OCI-M1 (cell line): ENCODE results near the gene NRSN2.
"Not testable (repeated sequence)": the region's sequence is repeated elsewhere in the genome, so short reads cannot be mapped to it uniquely, and the experiment has no call there.

Experiments
- DNase-seq: peaks from one replicate; lab custom pipeline; 2025; lab: John Stamatoyannopoulos, UW

NRSN2 gene

DNA sequence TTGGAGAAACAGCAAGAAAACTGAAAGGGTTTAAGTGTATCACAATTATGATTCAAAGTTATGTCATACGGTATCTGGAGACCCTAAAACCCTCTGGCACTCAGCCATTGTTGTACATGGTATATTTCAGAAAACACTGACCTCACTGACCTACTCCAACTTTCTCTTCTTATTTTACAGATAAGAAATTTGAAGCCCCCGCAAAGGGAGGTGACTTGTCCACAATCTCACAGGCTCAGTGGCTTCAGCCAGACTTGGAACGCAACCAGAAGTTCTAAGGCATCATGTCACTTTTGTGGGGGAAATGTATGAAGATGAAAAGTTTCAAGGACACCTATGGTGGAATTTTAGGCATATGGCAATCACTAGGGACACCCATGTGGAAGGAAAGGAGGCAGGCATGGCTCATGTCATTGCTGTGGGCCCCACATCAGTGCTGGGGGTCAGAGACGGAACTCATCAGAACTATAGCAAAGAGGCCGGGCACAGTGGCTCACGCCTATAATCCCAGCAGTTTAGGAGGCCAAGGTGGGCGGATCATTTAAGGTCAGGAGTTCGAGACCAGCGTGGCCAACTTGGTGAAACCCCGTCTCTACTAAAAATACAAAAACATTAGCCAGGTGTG lies 28.5 kb downstream of the NRSN2 start:
- DNase-seq: peak; percentile 96

GRCh38 chr20:376089-376488 lies 29.2 kb downstream of the NRSN2 start:
- DNase-seq: no peak

- peak; percentile 67 for DNase-seq
Measured at GRCh38 chr20:376750-377149, 29.8 kb downstream of the NRSN2 start.

GRCh38 chr20:377578-377977 lies 30.7 kb downstream of the NRSN2 start:
- not testable (repeated sequence) for DNase-seq

- DNase-seq: no peak
Measured at GRCh38 chr20:378961-379336, 32.0 kb downstream of the NRSN2 start.

DNA sequence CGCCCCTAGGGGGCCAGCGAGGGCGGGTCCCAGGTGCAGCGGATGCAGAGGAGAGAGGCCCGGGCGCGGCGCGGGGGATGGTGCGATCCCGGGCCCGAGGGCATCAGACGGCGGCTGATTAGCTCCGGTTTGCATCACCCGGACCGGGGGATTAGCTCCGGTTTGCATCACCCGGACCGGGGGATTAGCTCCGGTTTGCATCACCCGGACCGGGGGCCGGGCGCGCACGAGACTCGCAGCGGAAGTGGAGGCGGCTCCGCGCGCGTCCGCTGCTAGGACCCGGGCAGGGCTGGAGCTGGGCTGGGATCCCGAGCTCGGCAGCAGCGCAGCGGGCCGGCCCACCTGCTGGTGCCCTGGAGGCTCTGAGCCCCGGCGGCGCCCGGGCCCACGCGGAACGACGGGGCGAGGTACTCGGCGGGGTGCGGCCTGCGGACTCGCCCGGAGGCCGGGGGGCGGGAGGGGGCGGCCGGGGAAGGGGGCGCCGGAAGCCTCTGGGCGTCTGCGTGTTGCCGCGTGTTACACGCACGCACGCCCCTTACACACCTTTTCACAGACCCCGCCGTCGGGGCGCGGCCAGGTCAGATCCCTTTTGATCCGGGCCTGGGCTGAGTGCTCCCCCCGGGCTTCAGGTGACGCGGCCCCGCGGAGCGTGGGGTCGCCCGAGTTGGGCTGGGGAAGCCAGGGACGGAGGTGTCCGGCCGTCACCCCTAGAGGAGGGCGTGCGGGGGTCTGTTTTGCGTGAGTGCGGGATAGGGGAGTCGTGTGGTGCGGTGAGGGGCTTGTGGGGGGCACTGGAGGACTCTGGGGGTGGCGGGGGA lies 34.1 kb downstream of the NRSN2 start:
- peak; percentile 98 for DNase-seq

GRCh38 chr20:381581-382290 lies 34.8 kb downstream of the NRSN2 start:
- peak; percentile 95 for DNase-seq

- no peak for DNase-seq
Measured at GRCh38 chr20:382291-383115, 35.6 kb downstream of the NRSN2 start.

- DNase-seq: no peak
Measured at GRCh38 chr20:383889-384288, 37.0 kb downstream of the NRSN2 start.

GRCh38 chr20:384723-385122 lies 37.8 kb downstream of the NRSN2 start:
- DNase-seq: peak; percentile 52

DNA sequence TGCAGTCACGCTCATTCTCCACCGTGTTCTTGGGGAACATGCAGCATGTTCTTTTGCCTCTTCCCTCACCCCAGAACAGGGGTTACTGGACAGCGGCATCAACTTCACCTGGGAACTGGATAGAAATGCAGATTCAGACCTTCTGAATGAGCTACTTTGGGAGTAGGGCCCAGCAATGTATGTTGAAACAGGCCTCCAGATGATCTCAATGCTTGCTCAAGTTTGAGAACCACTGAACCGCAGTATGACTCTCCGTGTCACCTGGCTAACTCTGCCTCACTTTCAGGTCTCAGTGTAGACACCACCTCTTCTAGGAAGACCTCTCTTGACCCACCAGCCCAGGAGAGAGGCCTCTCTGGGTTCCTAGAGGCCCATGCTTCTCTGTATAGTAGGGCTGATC lies 38.5 kb downstream of the NRSN2 start:
- no peak for DNase-seq

GRCh38 chr20:386634-387033 lies 39.7 kb downstream of the NRSN2 start:
- not testable (repeated sequence) for DNase-seq

GRCh38 chr20:387520-387919 lies 40.6 kb downstream of the NRSN2 start:
- no peak for DNase-seq

GRCh38 chr20:388034-388994 lies 41.4 kb downstream of the NRSN2 start:
- DNase-seq: no peak

DNA sequence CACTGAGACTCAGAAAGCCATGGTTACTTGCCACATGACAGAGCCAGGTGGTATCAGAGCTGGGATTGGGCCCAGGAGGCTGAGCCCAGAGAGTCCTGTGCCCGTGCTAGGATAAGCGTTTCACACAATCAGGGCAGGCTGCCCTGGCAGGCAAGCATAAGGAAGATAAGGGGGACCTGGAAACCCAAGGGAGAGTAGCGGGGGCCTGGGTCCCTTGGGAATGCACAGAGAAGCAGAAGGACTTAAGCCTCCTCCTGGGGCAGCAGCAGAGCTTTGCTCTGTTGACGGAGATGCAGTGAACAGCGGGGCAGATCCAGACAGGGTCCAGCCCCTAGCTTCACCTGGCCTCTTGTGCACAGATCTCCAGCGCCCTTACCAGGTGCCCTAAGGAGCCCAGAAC lies 42.3 kb downstream of the NRSN2 start:
- DNase-seq: no peak

DNA sequence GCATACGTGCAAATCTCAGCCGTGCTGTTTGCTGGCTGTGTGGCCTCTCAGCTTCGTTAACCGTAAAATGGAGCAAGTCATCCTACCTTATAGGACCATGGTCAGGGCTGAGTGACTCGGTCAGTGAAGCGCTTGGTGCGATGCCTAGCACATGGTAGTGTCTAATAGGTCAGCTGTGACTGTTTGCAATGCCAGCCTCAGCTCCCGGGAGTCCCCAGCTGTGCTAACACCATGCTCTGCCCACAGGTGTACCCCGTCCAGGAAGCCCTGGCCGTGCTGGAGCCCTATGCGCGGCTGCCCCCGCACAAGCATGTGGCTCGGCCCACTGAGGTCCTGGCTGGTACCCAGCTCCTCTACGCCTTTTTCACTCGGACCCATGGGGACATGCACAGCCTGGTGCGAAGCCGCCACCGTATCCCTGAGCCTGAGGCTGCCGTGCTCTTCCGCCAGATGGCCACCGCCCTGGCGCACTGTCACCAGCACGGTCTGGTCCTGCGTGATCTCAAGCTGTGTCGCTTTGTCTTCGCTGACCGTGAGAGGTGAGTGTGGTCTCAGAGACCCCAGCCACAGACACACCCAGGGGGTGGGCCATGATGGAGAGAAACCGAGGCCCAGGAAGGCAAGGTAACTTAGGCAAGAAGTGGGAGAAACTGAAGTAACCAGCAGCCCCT lies 44.3 kb downstream of the NRSN2 start:
- no peak for DNase-seq

GRCh38 chr20:393296-393695 lies 46.4 kb downstream of the NRSN2 start:
- not testable (repeated sequence) for DNase-seq

GRCh38 chr20:396252-396618 lies 49.3 kb downstream of the NRSN2 start:
- DNase-seq: no peak

GRCh38 chr20:396619-397431 lies 49.9 kb downstream of the NRSN2 start:
- peak; percentile 55 for DNase-seq
